H7 (cell line): ENCODE measurements around the gene TTN. TPM values are rescaled to one million over a fixed set of nuclear protein-coding genes. Genes with fewer than 3 reads are reported as not detected.

Source experiments
- DNase-seq: peaks from one replicate; pipeline ENCODE4 v3.0.0; 2012
- H3K27me3 ChIP-seq: 2 replicates; pipeline ENCODE4 v1.6.0; 2011; ENCODE audit warnings: mild to moderate bottlenecking, low read length; ENCODE audit not compliant: control insufficient read depth, insufficient read depth
- H3K36me3 ChIP-seq: replicated peaks from 2 replicates; pipeline ENCODE4 v1.5.1; 2011; ENCODE audit warnings: low read length; ENCODE audit not compliant: control insufficient read depth, insufficient read depth
- H3K4me3 ChIP-seq: 2 replicates; pipeline ENCODE4 v1.5.1; 2011; ENCODE audit warnings: low read depth, mild to moderate bottlenecking, control low read depth, low read length, moderate library complexity; ENCODE audit not compliant: insufficient read depth
- total RNA-seq: library from RNA; depleted of rRNA; stranded (reverse); fragments of >200 nt; shearing (Covaris generic); gene quantifications from 2 replicates; pipeline ENCODE4 v1.2.3, GENCODE V29; 2014

TTN gene
- total RNA-seq, 1 experiment from 2014 or later, result 0.80 TPM

GRCh38 chr2:178628605-178629004, 178.6 kb downstream of the TTN start:
- no peak overlapping the region for H3K4me3 ChIP-seq
- no peak for DNase-seq
- no peaks in the 10 kb centered on the region for H3K27me3 ChIP-seq
- H3K36me3 ChIP-seq, result no peaks in the 10 kb centered on the region

- Histone ChIP-seq H3K4me3 (no peak overlapping the region), H3K36me3 (no peaks in the 10 kb centered on the region), H3K27me3 (no peaks in the 10 kb centered on the region)
- no peak for DNase-seq
Measured at GRCh38 chr2:178627401-178627800, 179.8 kb downstream of the TTN start.

GRCh38 chr2:178615969-178616368, 191.3 kb downstream of the TTN start:
- no peak for DNase-seq
- H3K4me3 ChIP-seq, result no peak overlapping the region
- H3K36me3 ChIP-seq, result no peaks in the 10 kb centered on the region; the same call in 1 of the 2 replicates
- no peaks in the 10 kb centered on the region for H3K27me3 ChIP-seq

- H3K36me3 ChIP-seq, result no peaks in the 10 kb centered on the region; the same call in none of the 2 replicates
- H3K27me3 ChIP-seq, result no peaks in the 10 kb centered on the region
Measured at GRCh38 chr2:178602901-178603300, 204.3 kb downstream of the TTN start.

GRCh38 chr2:178592655-178593054, 214.6 kb downstream of the TTN start:
- DNase-seq, result no peak
- Histone ChIP-seq H3K36me3 (0 out of 2 replicates have a peak, but pooled peaks cover 1% of the 10 kb centered on the region), H3K4me3 (no peak overlapping the region), H3K27me3 (no peaks in the 10 kb centered on the region)

More at GRCh38 chr2:178602901-178603300, 204.3 kb downstream of the TTN start:
- no peak for DNase-seq
- no peak overlapping the region for H3K4me3 ChIP-seq

- Histone ChIP-seq H3K27me3 (no peaks in the 10 kb centered on the region), H3K36me3 (peaks cover 3% of the 10 kb centered on the region), H3K4me3 (no peak overlapping the region)
- DNase-seq, result no peak
Measured at GRCh38 chr2:178589335-178589734, 217.9 kb downstream of the TTN start.

- H3K36me3 ChIP-seq, result peaks cover 1% of the 10 kb centered on the region
- no peak for DNase-seq
- no peak overlapping the region for H3K4me3 ChIP-seq
- no peaks in the 10 kb centered on the region for H3K27me3 ChIP-seq
Measured at GRCh38 chr2:178584666-178585065, 222.6 kb downstream of the TTN start.

GRCh38 chr2:178579006-178579405, 228.2 kb downstream of the TTN start:
- no peak overlapping the region for H3K4me3 ChIP-seq
- H3K36me3 ChIP-seq, result peaks cover 3% of the 10 kb centered on the region
- H3K27me3 ChIP-seq, result no peaks in the 10 kb centered on the region
- DNase-seq, result no peak

GRCh38 chr2:178574789-178575188, 232.4 kb downstream of the TTN start:
- H3K4me3 ChIP-seq, result no peak overlapping the region
- peaks cover 3% of the 10 kb centered on the region for H3K36me3 ChIP-seq
- DNase-seq, result no peak
- no peaks in the 10 kb centered on the region for H3K27me3 ChIP-seq

GRCh38 chr2:178568227-178568626, 239.0 kb downstream of the TTN start:
- Histone ChIP-seq H3K4me3 (no peak overlapping the region), H3K36me3 (peaks cover 1% of the 10 kb centered on the region; the same call in 1 of the 2 replicates), H3K27me3 (no peaks in the 10 kb centered on the region)
- no peak for DNase-seq

- no peak for DNase-seq
- no peaks in the 10 kb centered on the region for H3K27me3 ChIP-seq
- peaks cover 1% of the 10 kb centered on the region; the same call in 1 of the 2 replicates for H3K36me3 ChIP-seq
- H3K4me3 ChIP-seq, result no peak overlapping the region
Measured at GRCh38 chr2:178553047-178553446, 254.2 kb downstream of the TTN start.

GRCh38 chr2:178550352-178550751, 256.9 kb downstream of the TTN start:
- Histone ChIP-seq H3K4me3 (no peak overlapping the region), H3K27me3 (no peaks in the 10 kb centered on the region), H3K36me3 (peaks cover 2% of the 10 kb centered on the region; the same call in 1 of the 2 replicates)
- DNase-seq, result no peak

- Histone ChIP-seq H3K27me3 (no peaks in the 10 kb centered on the region), H3K4me3 (no peak overlapping the region), H3K36me3 (peaks cover 7% of the 10 kb centered on the region)
- DNase-seq, result no peak
Measured at GRCh38 chr2:178542569-178542968, 264.7 kb downstream of the TTN start.

GRCh38 chr2:178542161-178542560, 265.1 kb downstream of the TTN start:
- H3K36me3 ChIP-seq, result peaks cover 7% of the 10 kb centered on the region

GRCh38 chr2:178536037-178536436, 271.2 kb downstream of the TTN start:
- Histone ChIP-seq H3K27me3 (no peaks in the 10 kb centered on the region), H3K4me3 (no peak overlapping the region), H3K36me3 (peaks cover 3% of the 10 kb centered on the region)
- no peak for DNase-seq

More at GRCh38 chr2:178542161-178542560, 265.1 kb downstream of the TTN start:
- no peak for DNase-seq
- H3K4me3 ChIP-seq, result no peak overlapping the region
- H3K27me3 ChIP-seq, result no peaks in the 10 kb centered on the region

- peaks cover 3% of the 10 kb centered on the region for H3K36me3 ChIP-seq
Measured at GRCh38 chr2:178531168-178531567, 276.1 kb downstream of the TTN start.

More at GRCh38 chr2:178531168-178531567, 276.1 kb downstream of the TTN start:
- H3K27me3 ChIP-seq, result no peaks in the 10 kb centered on the region
- no peak overlapping the region for H3K4me3 ChIP-seq
- DNase-seq, result no peak
